ENCODE data around the gene SEC24A.
"Not testable (repeated sequence)": the region's sequence is repeated elsewhere in the genome, so short reads cannot be mapped to it uniquely, and the experiment has no call there.

SEC24A gene

GRCh38 chr5:134649163-134649835 lies 714 bp downstream of the SEC24A start:
- DNase-seq, result peak in 7 of 56 donors; percentile 3 to 42 (median 8)

- DNase-seq, result not testable (repeated sequence)
These were observed 2.1 kb downstream of the SEC24A start for GRCh38 chr5:134650660-134651059.

- no peak for DNase-seq
These were observed 2.9 kb downstream of the SEC24A start for GRCh38 chr5:134651531-134651930.

- DNase-seq, result no peak
These were observed 8.1 kb downstream of the SEC24A start for GRCh38 chr5:134656690-134657089.

GRCh38 chr5:134659456-134659855 lies 10.9 kb downstream of the SEC24A start:
- DNase-seq, result no peak

- no peak for DNase-seq
These were observed 11.3 kb downstream of the SEC24A start for GRCh38 chr5:134659922-134660321.

GRCh38 chr5:134662971-134663370 lies 14.4 kb downstream of the SEC24A start:
- no peak for DNase-seq

- DNase-seq, result no peak
These were observed 15.9 kb downstream of the SEC24A start for GRCh38 chr5:134664448-134664847.

GRCh38 chr5:134673546-134673945 lies 25.0 kb downstream of the SEC24A start:
- DNase-seq, result not testable (repeated sequence)

GRCh38 chr5:134677357-134677756 lies 28.8 kb downstream of the SEC24A start:
- DNase-seq, result not testable (repeated sequence)

- DNase-seq, result not testable (repeated sequence)
These were observed 41.6 kb downstream of the SEC24A start for GRCh38 chr5:134690144-134690543.

GRCh38 chr5:134692722-134693121 lies 44.1 kb downstream of the SEC24A start:
- DNase-seq, result no peak

- DNase-seq, result no peak
These were observed 59.7 kb downstream of the SEC24A start for GRCh38 chr5:134708301-134708700.

GRCh38 chr5:134714120-134714519 lies 65.5 kb downstream of the SEC24A start:
- DNase-seq, result peak in 6 of 56 donors; percentile 6 to 15 (median 10)

GRCh38 chr5:134714541-134714940 lies 66.0 kb downstream of the SEC24A start:
- no peak for DNase-seq

- DNase-seq, result not testable (repeated sequence)
These were observed 66.9 kb downstream of the SEC24A start for GRCh38 chr5:134715466-134715865.

GRCh38 chr5:134724872-134725271 lies 76.3 kb downstream of the SEC24A start:
- no peak for DNase-seq

GRCh38 chr5:134732819-134733218 lies 84.2 kb downstream of the SEC24A start:
- no peak for DNase-seq

GRCh38 chr5:134735243-134735642 lies 86.7 kb downstream of the SEC24A start:
- no peak for DNase-seq

GRCh38 chr5:134736173-134736812 lies 87.7 kb downstream of the SEC24A start:
- no peak for DNase-seq

GRCh38 chr5:134738133-134738962 lies 89.8 kb downstream of the SEC24A start, which contains the start of gene CAMLG:
CAMLG (plus strand) TSS chr5:134738548; CDS start chr5:134738621, 73 bp downstream.
- DNase-seq, result peak; percentile 47 to 98 (median 94)

All from amygdala (tissue), 56 donors.